Measurements from ENCODE around the gene HTR3E. TPM values are rescaled to one million over a fixed set of nuclear protein-coding genes. Genes with fewer than 3 reads are reported as not detected.

HTR3E gene
- total RNA-seq, 6 donors from 2014 or later: not detected

- Histone ChIP-seq H3K36me3 (no peaks in the 10 kb centered on the region), H3K4me1 (peaks cover 31 to 54% (median 38%) of the 10 kb centered on the region in 4 donors), H3K27me3 (no peaks in the 10 kb centered on the region), H3K27ac (peak within 1 kb of the TSS; percentile 82 to 93 (median 92)), H3K4me3 (peak within 1 kb of the TSS; percentile 88 to 98 (median 92)), H3K9me3 (no peaks in the 10 kb centered on the region)
- ATAC-seq (ENCODE audit: low FRiP score in 2 of 2): peak; percentile 80 to 94
- DNase-seq: peak; percentile 78 to 96
- 2 to 10% methylated on average over 5 to 27 of the region's 84 CpGs for WGBS, 2 donors
- peak in 1 of 2 donors; percentile 55 for TF ChIP-seq POLR2AphosphoS5 (IDR thresholded peaks at IDR 0.05)
- TF ChIP-seq POLR2A (IDR thresholded peaks at IDR 0.05): peak in 1 of 4 donors; percentile 67
- TF ChIP-seq, protein P1, sequence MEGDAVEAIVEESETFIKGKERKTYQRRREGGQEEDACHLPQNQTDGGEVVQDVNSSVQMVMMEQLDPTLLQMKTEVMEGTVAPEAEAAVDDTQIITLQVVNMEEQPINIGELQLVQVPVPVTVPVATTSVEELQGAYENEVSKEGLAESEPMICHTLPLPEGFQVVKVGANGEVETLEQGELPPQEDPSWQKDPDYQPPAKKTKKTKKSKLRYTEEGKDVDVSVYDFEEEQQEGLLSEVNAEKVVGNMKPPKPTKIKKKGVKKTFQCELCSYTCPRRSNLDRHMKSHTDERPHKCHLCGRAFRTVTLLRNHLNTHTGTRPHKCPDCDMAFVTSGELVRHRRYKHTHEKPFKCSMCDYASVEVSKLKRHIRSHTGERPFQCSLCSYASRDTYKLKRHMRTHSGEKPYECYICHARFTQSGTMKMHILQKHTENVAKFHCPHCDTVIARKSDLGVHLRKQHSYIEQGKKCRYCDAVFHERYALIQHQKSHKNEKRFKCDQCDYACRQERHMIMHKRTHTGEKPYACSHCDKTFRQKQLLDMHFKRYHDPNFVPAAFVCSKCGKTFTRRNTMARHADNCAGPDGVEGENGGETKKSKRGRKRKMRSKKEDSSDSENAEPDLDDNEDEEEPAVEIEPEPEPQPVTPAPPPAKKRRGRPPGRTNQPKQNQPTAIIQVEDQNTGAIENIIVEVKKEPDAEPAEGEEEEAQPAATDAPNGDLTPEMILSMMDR (IDR thresholded peaks at IDR 0.05): peak in 1 of 6 experiments; percentile 8
- TF ChIP-seq EP300 (IDR thresholded peaks at IDR 0.05): no peak
These were observed 58.2 kb downstream of the HTR3E start, which contains the start of gene DVL3 for GRCh38 chr3:184154885-184155643. DVL3 (plus strand) TSS chr3:184155377; CDS start chr3:184155636, 259 bp downstream.

DNA sequence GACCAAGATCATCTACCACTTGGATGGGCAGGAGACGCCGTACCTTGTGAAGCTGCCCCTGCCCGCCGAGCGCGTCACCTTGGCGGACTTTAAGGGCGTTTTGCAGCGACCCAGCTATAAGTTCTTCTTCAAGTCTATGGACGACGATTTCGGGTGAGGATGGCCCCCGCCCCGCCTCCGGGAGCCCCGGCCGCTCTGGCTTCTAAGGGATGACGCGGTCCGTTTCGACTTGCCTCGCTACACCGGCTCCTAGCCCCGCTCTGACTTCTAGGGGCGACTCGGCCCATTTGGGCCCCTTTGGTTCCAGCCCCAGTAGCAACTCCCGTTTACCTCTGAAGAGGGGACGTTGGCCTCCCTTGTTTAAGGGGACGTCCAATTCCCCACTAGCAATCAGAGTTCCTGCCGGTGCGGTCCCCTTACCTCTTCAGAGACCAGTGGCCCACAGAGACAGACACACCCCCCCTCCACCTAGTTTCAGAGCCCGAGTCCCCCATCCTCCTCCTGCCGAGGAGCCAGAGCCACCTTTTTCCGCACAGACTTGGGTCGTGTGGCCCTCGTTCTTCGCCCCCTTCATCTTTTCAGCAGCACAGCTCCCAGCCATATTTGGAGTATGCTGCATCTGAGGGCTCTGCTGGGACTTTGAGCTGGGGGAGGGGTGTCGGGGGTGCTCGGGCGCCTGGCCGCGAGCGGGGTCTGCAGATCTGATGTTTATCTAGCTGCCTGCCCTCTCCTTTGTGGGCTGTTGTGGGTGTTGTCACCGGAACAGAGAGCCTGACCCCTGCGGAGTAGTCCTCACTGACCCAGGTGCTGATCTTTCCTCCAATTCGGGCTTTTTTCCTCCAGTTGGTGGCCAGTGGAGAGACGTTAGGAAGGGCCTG, 59.0 kb downstream of the HTR3E start:
- H3K36me3 ChIP-seq: no peaks in the 10 kb centered on the region
- ATAC-seq (ENCODE audit: low FRiP score in 2 of 2): peak; percentile 29 to 38
- peaks cover 39 to 62% (median 46%) of the 10 kb centered on the region in 4 donors for H3K4me1 ChIP-seq
- 0 to 1% methylated on average over 17 to 28 of the region's 47 CpGs for WGBS, 2 donors
- no peaks in the 10 kb centered on the region for H3K27me3 ChIP-seq
- TF ChIP-seq POLR2AphosphoS5 (IDR thresholded peaks at IDR 0.05) (no peak), EP300 (IDR thresholded peaks at IDR 0.05) (no peak), POLR2A (IDR thresholded peaks at IDR 0.05) (no peak)
- TF ChIP-seq, protein P1 (IDR thresholded peaks at IDR 0.05): no peak
- peak overlapping the region; percentile 82 to 93 (median 92) for H3K27ac ChIP-seq
- no peaks in the 10 kb centered on the region for H3K9me3 ChIP-seq
- DNase-seq: peak in 1 of 2 donors; percentile 43
- peak overlapping the region; percentile 88 to 98 (median 92) for H3K4me3 ChIP-seq

GRCh38 chr3:184156522-184156955, 59.7 kb downstream of the HTR3E start:
- H3K4me3 ChIP-seq: peak overlapping the region; percentile 88 to 98 (median 92)
- peak in 1 of 2 donors; percentile 53 for DNase-seq
- H3K9me3 ChIP-seq: no peaks in the 10 kb centered on the region
- ATAC-seq (ENCODE audit: low FRiP score in 2 of 2): peak; percentile 52 to 72
- H3K27ac ChIP-seq: peak overlapping the region; percentile 82 to 93 (median 92)
- no peaks in the 10 kb centered on the region for H3K27me3 ChIP-seq
- H3K4me1 ChIP-seq: peaks cover 43 to 65% (median 53%) of the 10 kb centered on the region in 4 donors
- H3K36me3 ChIP-seq: no peaks in the 10 kb centered on the region
- TF ChIP-seq POLR2AphosphoS5 (IDR thresholded peaks at IDR 0.05) (peak in 1 of 2 donors; percentile 47), EP300 (IDR thresholded peaks at IDR 0.05) (no peak), POLR2A (IDR thresholded peaks at IDR 0.05) (no peak)
- TF ChIP-seq, protein P1 (IDR thresholded peaks at IDR 0.05): no peak
- 11 to 20% methylated on average over 1 to 5 of the region's 6 CpGs for WGBS, 2 donors

Small RNA genes within 50 kb of the gene (small RNA-seq; reads per million reads assigned to genes)
- 0 reads per million in 4 donors for gene RF00019

Other genes starting within 250 kb of the HTR3E start
- gene PARL, start 212.2 kb upstream of the HTR3E start, total RNA-seq: 10 to 100 TPM; 32.5 to 51.0 (median 40.5) TPM
- 100 to 1,000 TPM in 1 of 6 donors, 10 to 100 TPM in 5; 13.2 to 107 (median 27.1) TPM for gene ABCC5, start 79.2 kb upstream of the HTR3E start, total RNA-seq
- not detected for gene HTR3D, start 65.3 kb upstream of the HTR3E start, total RNA-seq
- 1 to 10 TPM in 2 of 6 donors, under 1 TPM in 2, not detected in 2; 0.23 to 2.4 (median 1.5) TPM for gene HTR3C, start 44.0 kb upstream of the HTR3E start, total RNA-seq
- gene EIF2B5, start 38.3 kb downstream of the HTR3E start, total RNA-seq: 10 to 100 TPM; 31.4 to 37.6 (median 34.2) TPM
- 100 to 1,000 TPM in 1 of 6 donors, 10 to 100 TPM in 5; 36.5 to 106 (median 62.8) TPM for gene DVL3, start 58.3 kb downstream of the HTR3E start, total RNA-seq
- gene AP2M1, start 77.8 kb downstream of the HTR3E start, total RNA-seq: 100 to 1,000 TPM; 132 to 280 (median 198) TPM
- gene ABCF3, start 89.1 kb downstream of the HTR3E start, total RNA-seq: 100 to 1,000 TPM in 1 of 6 donors, 10 to 100 TPM in 5; 52.6 to 184 (median 73.1) TPM
- gene VWA5B2, start 132.5 kb downstream of the HTR3E start, total RNA-seq: 1 to 10 TPM in 2 of 6 donors, under 1 TPM in 3, not detected in 1; 0.17 to 1.2 (median 0.51) TPM
- gene ALG3, start 151.9 kb downstream of the HTR3E start, total RNA-seq: 10 to 100 TPM; 16.2 to 60.8 (median 37.6) TPM
- gene EEF1AKMT4, start 152.6 kb downstream of the HTR3E start, total RNA-seq: 1 to 10 TPM; 1.8 to 8.8 (median 4.1) TPM
- gene CAMK2N2, start 164.5 kb downstream of the HTR3E start, total RNA-seq: under 1 TPM in 2 of 6 donors, not detected in 4; 0.26 to 0.44 TPM
- gene ECE2, start 179.0 kb downstream of the HTR3E start, total RNA-seq: not detected
- 100 to 1,000 TPM; 144 to 259 (median 165) TPM for gene PSMD2, start 202.2 kb downstream of the HTR3E start, total RNA-seq
- 100 to 1,000 TPM; 278 to 408 (median 326) TPM for gene EIF4G1, start 217.5 kb downstream of the HTR3E start, total RNA-seq
- gene FAM131A, start 240.5 kb downstream of the HTR3E start, total RNA-seq: 10 to 100 TPM; 14.8 to 52.7 (median 25.2) TPM